NB4 (cell line): ENCODE measurements around the gene FAM163B.

Experiments used
- MYC ChIP-seq: IDR thresholded peaks from 2 replicates; pipeline ENCODE4 v1.6.1; 2011; ENCODE audit warnings: low read depth, low read length
- POLR2A ChIP-seq: IDR thresholded peaks from 2 replicates; pipeline ENCODE4 v1.6.1; 2011; ENCODE audit warnings: mild to moderate bottlenecking; ENCODE audit not compliant: insufficient read length; ENCODE audit errors: extremely low read depth
- TF ChIP-seq, protein P1 (sequence below): IDR thresholded peaks from one replicate; pipeline ENCODE4 v1.5.1; 2012; ENCODE audit warnings: low read depth, low read length

DNA sequence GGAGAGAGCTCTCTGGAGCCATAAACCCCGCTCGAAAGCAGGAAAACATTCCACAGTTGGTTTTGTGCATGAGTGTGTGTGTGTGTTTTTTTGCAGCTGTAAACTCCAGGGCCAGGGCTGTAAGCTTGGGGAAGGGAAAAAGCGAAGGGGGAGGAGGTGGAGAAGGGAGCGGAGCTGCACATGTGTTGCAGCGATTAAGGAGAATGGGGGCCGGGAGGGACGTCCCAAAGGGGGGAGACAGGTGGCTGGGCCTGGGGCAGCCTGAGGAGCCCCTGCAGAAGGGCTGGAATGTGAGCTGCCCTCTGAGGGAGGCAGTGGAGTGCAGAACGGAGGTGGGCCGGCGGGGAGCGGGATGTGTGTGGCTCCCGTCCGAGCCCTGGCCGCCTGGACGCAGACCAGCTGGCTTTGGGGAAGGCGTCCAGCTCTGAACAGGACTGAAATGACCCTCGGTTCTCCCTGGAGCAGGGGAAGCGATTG, 81.7 kb downstream of the FAM163B start:
- TF ChIP-seq, protein P1, sequence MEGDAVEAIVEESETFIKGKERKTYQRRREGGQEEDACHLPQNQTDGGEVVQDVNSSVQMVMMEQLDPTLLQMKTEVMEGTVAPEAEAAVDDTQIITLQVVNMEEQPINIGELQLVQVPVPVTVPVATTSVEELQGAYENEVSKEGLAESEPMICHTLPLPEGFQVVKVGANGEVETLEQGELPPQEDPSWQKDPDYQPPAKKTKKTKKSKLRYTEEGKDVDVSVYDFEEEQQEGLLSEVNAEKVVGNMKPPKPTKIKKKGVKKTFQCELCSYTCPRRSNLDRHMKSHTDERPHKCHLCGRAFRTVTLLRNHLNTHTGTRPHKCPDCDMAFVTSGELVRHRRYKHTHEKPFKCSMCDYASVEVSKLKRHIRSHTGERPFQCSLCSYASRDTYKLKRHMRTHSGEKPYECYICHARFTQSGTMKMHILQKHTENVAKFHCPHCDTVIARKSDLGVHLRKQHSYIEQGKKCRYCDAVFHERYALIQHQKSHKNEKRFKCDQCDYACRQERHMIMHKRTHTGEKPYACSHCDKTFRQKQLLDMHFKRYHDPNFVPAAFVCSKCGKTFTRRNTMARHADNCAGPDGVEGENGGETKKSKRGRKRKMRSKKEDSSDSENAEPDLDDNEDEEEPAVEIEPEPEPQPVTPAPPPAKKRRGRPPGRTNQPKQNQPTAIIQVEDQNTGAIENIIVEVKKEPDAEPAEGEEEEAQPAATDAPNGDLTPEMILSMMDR, result no peak
- no peak for TF ChIP-seq MYC
- no peak for TF ChIP-seq POLR2A
